HCT116 (cell line): ENCODE measurements around the gene ADK. TPM values are rescaled to one million over a fixed set of nuclear protein-coding genes. Genes with fewer than 3 reads are reported as not detected.

Experiments
- ATAC-seq: fragments of 200-7000 bp; cut with Tn5 transposase; 2 replicates; pipeline ENCODE4 v1.9.1; 2020; ENCODE audit warnings: mild to moderate bottlenecking, moderate library complexity
- BruUV-seq: library from RNA; stranded (reverse); fragments of 400-500 nt; replicated peaks from 2 replicates; lab custom pipeline; 2021; lab: Mats Ljungman, UMichigan
- CTCF ChIA-PET: fragments of 300-600 bp; sonication (Branson Sonifier 250); formaldehyde crosslinking; loops from one replicate; lab custom pipeline; 2021; ENCODE audit warnings: antibody characterized with exemption; lab: Charles Lee
- POLR2A ChIA-PET: fragments of 300-600, 350-600 bp; sonication (Branson Sonifier 250); formaldehyde crosslinking; loops from one replicate; lab custom pipeline; 2021; ENCODE audit warnings: antibody characterized with exemption; lab: Charles Lee
- RAD21 ChIA-PET, 2 experiments: fragments of 300-600 bp; sonication (Branson Sonifier 250); formaldehyde crosslinking; loops; one replicate each; lab custom pipeline; 2023; ENCODE audit warnings: low total read pairs in 2 of 2; ENCODE audit not compliant: uncharacterized antibody in 2 of 2, unreplicated experiment in 2 of 2, low non-redundant PET in 1 of 2; lab: Charles Lee
- DNase-seq: peaks from one replicate; pipeline ENCODE4 v3.0.0-alpha.2; 2010; ENCODE audit warnings: low read depth, low spot score
- H2AFZ ChIP-seq: fragments of 200-600 bp; shearing (Covaris generic), sonication (generic); 2 replicates; pipeline ENCODE4 v1.6.1; 2017; ENCODE audit warnings: low read depth, mixed run types, mixed read lengths, antibody characterized with exemption, low read length; ENCODE audit not compliant: poor library complexity, severe bottlenecking
- H3K27ac ChIP-seq: 2 replicates; pipeline ENCODE4 v1.5.1; 2012; ENCODE audit warnings: low read depth, low read length
- H3K27me3 ChIP-seq: fragments of 200-600 bp; sonication (generic); 2 replicates; pipeline ENCODE4 v1.6.1; 2016; ENCODE audit warnings: mixed run types, low read length, mixed read lengths; ENCODE audit not compliant: insufficient read depth
- H3K36me3 ChIP-seq, 2 experiments: fragments of 200-500 bp in 1 of 2; fragments of 200-600 bp in 1 of 2; sonication (Bioruptor generic) in 1 of 2; sonication (generic) in 1 of 2; 2 replicates each; pipeline versions ENCODE4 v1.5.1 to v1.6.1; 2014 to 2016; ENCODE audit warnings: low read length in 2 of 2, inconsistent platforms in 1 of 2, mixed read lengths in 1 of 2, mixed run types in 1 of 2; ENCODE audit not compliant: insufficient read depth in 2 of 2, control insufficient read depth in 1 of 2
- H3K4me1 ChIP-seq, 2 experiments: fragments of 200-600 bp in 1 of 2; sonication (generic) in 1 of 2; 2 replicates each; pipeline versions ENCODE4 v1.5.1 to v1.6.1; 2012 to 2017; ENCODE audit warnings: low read length in 2 of 2, inconsistent platforms in 1 of 2, mild to moderate bottlenecking in 1 of 2, mixed read lengths in 1 of 2, mixed run types in 1 of 2, moderate library complexity in 1 of 2; ENCODE audit not compliant: insufficient read depth in 2 of 2, control insufficient read depth in 1 of 2
- H3K4me2 ChIP-seq: fragments of 200-600 bp; sonication (generic); 2 replicates; pipeline ENCODE4 v1.6.1; 2017; ENCODE audit warnings: mixed run types, low read length, mixed read lengths
- H3K4me3 ChIP-seq, 2 experiments: fragments of 200-600 bp in 1 of 2; sonication (generic) in 1 of 2; replicated peaks in 1 of 2; 2 replicates each; pipeline ENCODE4 v1.5.1; 2011 to 2016; ENCODE audit warnings: low read length in 2 of 2, control low read depth in 1 of 2, low read depth in 1 of 2, mild to moderate bottlenecking in 1 of 2, mixed read lengths in 1 of 2, mixed run types in 1 of 2
- H3K79me2 ChIP-seq: fragments of 200-600 bp; sonication (generic); 2 replicates; pipeline ENCODE4 v1.6.1; 2017; ENCODE audit warnings: mild to moderate bottlenecking, mixed run types, low read length, moderate library complexity, mixed read lengths; ENCODE audit not compliant: insufficient read depth
- H3K9ac ChIP-seq: fragments of 200-600 bp; sonication (generic); 2 replicates; pipeline ENCODE4 v1.6.1; 2016; ENCODE audit warnings: low read length, mixed read lengths
- H3K9me2 ChIP-seq: fragments of 200-600 bp; sonication (generic), shearing (Covaris generic); 2 replicates; pipeline ENCODE4 v1.6.1; 2017; ENCODE audit warnings: mixed run types, mild to moderate bottlenecking, moderate library complexity; ENCODE audit not compliant: insufficient read depth
- H3K9me3 ChIP-seq, 2 experiments: fragments of 200-500 bp in 1 of 2; fragments of 200-600 bp in 1 of 2; sonication (Bioruptor generic) in 1 of 2; sonication (generic) in 1 of 2; 2 replicates each; pipeline ENCODE4 v1.6.1; 2014 to 2017; ENCODE audit warnings: low read length in 2 of 2, mixed read lengths in 2 of 2, inconsistent platforms in 1 of 2, low read depth in 1 of 2, mild to moderate bottlenecking in 1 of 2, mixed run types in 1 of 2, moderate library complexity in 1 of 2; ENCODE audit not compliant: control insufficient read depth in 1 of 2, insufficient read depth in 1 of 2
- H4K20me1 ChIP-seq: fragments of 200-600 bp; sonication (generic), shearing (Covaris generic); 2 replicates; pipeline ENCODE4 v1.6.1; 2017; ENCODE audit warnings: mixed run types, mild to moderate bottlenecking, moderate library complexity; ENCODE audit not compliant: insufficient read depth
- ATF3 ChIP-seq: IDR thresholded peaks from 2 replicates; pipeline ENCODE4 v1.6.1; 2012
- EZH2phosphoT487 ChIP-seq: fragments of 200-600 bp; IDR thresholded peaks from 2 replicates; pipeline ENCODE4 v1.6.1; 2018; ENCODE audit warnings: antibody characterized with exemption, borderline replicate concordance
- FOSL1 ChIP-seq: IDR thresholded peaks from 2 replicates; pipeline ENCODE4 v1.6.1; 2012; ENCODE audit warnings: low read depth
- POLR2AphosphoS5 ChIP-seq: IDR thresholded peaks from 2 replicates; pipeline ENCODE4 v1.6.1; 2011; ENCODE audit warnings: mild to moderate bottlenecking, low read depth, low read length, moderate library complexity
- RAD21 ChIP-seq: IDR thresholded peaks from 2 replicates; pipeline ENCODE4 v1.6.1; 2012; ENCODE audit warnings: low read depth, mild to moderate bottlenecking
- SRF ChIP-seq: IDR thresholded peaks from 2 replicates; pipeline ENCODE4 v1.6.1; 2012; ENCODE audit warnings: low read depth
- TCF7L2 ChIP-seq: IDR thresholded peaks from 2 replicates; pipeline ENCODE4 v1.7.0; 2011; ENCODE audit warnings: borderline replicate concordance, inconsistent platforms; ENCODE audit not compliant: insufficient read depth, insufficient read length; ENCODE audit errors: extremely low read depth
- YY1 ChIP-seq: IDR thresholded peaks from 2 replicates; pipeline ENCODE4 v1.6.1; 2011; ENCODE audit warnings: low read length, low read depth, moderate library complexity, mild to moderate bottlenecking; ENCODE audit not compliant: insufficient replicate concordance; ENCODE audit errors: extremely low read depth
- intact Hi-C: fragments of 100-400 bp; cut with micrococcal nuclease; formaldehyde crosslinking; loops from 2 replicates; pipeline ENCODE4 v1.10.0; 2022
- total RNA-seq: library from RNA; stranded (reverse); gene quantifications from one replicate; pipeline ENCODE4 v1.2.1, GENCODE V29; 2021; ENCODE audit not compliant: unreplicated experiment
- TF ChIP-seq, protein P1 (sequence below): IDR thresholded peaks from 2 replicates; pipeline ENCODE4 v1.6.1; 2012; ENCODE audit warnings: low read depth

The ADK gene
- total RNA-seq, 1 experiment from 2014 or later = 55.0 TPM

DNA sequence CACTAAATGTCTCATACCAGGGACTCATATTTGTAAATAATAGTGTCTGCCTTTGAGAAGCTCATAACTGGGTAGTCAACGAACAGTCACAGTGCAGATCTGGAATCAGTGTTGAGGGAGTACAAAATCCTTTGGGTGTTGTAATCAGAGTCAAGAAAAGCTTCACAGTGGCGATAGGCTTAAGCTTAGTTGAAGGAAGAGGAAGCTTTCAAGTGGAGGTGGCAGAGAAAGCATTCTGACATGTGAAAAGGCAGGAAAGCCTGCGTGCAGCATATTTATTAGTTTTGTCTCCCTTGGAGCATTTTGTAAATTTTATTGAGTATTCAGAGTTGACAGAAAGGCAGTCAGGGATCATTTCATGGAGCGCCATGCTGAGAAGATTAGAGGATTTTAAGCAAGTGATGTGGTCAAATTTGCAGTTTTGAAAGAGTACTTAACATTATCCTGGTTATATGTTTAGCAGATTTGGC is 104.9 kb downstream of the ADK start:
- Histone ChIP-seq H3K36me3 (no peaks in the 10 kb centered on the region), H3K9ac (no peak overlapping the region), H3K79me2 (no peaks in the 10 kb centered on the region; the same call in 1 of the 2 replicates), H3K4me3 (no peak overlapping the region), H3K9me2 (no peaks in the 10 kb centered on the region), H3K27me3 (no peaks in the 10 kb centered on the region), H3K4me2 (no peak overlapping the region), H3K9me3 (no peaks in the 10 kb centered on the region), H2AFZ (no peak overlapping the region), H3K27ac (no peak overlapping the region), H3K4me1 (peaks cover 10 to 16% of the 10 kb centered on the region in 2 experiments; a peak in 3 of 4 replicates), H4K20me1 (no peaks in the 10 kb centered on the region; the same call in 1 of the 2 replicates)
- no TSS peak for BruUV-seq
- CTCF ChIA-PET = interaction anchor here (1.0 to 3.7 kb wide), 2 partner anchors 11 to 12 kb away, joined by 3 to 14 read pairs; no protein-coding TSS in a partner anchor
- intact Hi-C loops = no loop called here
- no peak for TF ChIP-seq EZH2phosphoT487
- TF ChIP-seq FOSL1 = no peak
- no peak for TF ChIP-seq TCF7L2
- TF ChIP-seq, protein P1, sequence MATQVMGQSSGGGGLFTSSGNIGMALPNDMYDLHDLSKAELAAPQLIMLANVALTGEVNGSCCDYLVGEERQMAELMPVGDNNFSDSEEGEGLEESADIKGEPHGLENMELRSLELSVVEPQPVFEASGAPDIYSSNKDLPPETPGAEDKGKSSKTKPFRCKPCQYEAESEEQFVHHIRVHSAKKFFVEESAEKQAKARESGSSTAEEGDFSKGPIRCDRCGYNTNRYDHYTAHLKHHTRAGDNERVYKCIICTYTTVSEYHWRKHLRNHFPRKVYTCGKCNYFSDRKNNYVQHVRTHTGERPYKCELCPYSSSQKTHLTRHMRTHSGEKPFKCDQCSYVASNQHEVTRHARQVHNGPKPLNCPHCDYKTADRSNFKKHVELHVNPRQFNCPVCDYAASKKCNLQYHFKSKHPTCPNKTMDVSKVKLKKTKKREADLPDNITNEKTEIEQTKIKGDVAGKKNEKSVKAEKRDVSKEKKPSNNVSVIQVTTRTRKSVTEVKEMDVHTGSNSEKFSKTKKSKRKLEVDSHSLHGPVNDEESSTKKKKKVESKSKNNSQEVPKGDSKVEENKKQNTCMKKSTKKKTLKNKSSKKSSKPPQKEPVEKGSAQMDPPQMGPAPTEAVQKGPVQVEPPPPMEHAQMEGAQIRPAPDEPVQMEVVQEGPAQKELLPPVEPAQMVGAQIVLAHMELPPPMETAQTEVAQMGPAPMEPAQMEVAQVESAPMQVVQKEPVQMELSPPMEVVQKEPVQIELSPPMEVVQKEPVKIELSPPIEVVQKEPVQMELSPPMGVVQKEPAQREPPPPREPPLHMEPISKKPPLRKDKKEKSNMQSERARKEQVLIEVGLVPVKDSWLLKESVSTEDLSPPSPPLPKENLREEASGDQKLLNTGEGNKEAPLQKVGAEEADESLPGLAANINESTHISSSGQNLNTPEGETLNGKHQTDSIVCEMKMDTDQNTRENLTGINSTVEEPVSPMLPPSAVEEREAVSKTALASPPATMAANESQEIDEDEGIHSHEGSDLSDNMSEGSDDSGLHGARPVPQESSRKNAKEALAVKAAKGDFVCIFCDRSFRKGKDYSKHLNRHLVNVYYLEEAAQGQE = no peak
- no peak for ATAC-seq
- DNase-seq = no peak
- POLR2A ChIA-PET = no interaction called here
- RAD21 ChIA-PET = no interaction called here

DNA sequence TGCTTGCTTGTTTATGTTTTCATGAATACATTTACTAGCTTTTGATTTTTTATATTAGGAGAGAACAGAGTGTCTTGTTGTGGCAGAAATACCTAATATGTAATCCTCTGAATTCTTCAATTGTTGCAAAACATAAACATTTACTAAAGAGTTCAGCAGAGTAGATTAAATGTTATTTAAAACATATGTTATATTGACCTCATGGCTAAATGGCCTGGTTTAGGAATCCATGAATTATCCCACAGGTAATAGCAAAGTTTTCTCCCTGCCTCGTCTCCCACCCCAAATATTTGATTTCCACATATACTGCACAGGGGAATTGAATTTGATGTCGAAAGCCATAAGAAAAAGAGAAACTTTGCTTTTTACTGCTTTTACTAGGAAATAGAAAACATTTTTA is 111.8 kb downstream of the ADK start:
- H3K9me2 ChIP-seq = no peaks in the 10 kb centered on the region
- no peak overlapping the region for H3K27ac ChIP-seq
- BruUV-seq = no TSS peak
- peaks cover 0 to 7% of the 10 kb centered on the region in 2 experiments; a peak in 1 of 4 replicates for H3K4me1 ChIP-seq
- CTCF ChIA-PET = no interaction called here
- no peak overlapping the region for H3K4me2 ChIP-seq
- H3K9ac ChIP-seq = no peak overlapping the region
- DNase-seq (no peak), ATAC-seq (no peak)
- H4K20me1 ChIP-seq = no peaks in the 10 kb centered on the region; the same call in 1 of the 2 replicates
- intact Hi-C loops = no loop called here
- peaks cover 12% of the 10 kb centered on the region for H3K79me2 ChIP-seq
- no peak overlapping the region for H2AFZ ChIP-seq
- no peaks in the 10 kb centered on the region for H3K9me3 ChIP-seq
- no peak overlapping the region for H3K4me3 ChIP-seq
- RAD21 ChIA-PET = no interaction called here
- H3K27me3 ChIP-seq = no peaks in the 10 kb centered on the region
- no peaks in the 10 kb centered on the region for H3K36me3 ChIP-seq
- POLR2A ChIA-PET = no interaction called here
- TF ChIP-seq, protein P1 = no peak
- no peak for TF ChIP-seq EZH2phosphoT487
- no peak for TF ChIP-seq YY1
- no peak for TF ChIP-seq POLR2AphosphoS5
- TF ChIP-seq RAD21 = no peak
- TF ChIP-seq ATF3 = no peak
- no peak for TF ChIP-seq TCF7L2
- TF ChIP-seq SRF = no peak
